Activated B cell treated with CpG ODN at 0.5 μM for 24 hours (primary cell): ENCODE data around the gene ATG5. TPM values are rescaled to one million over a fixed set of nuclear protein-coding genes. Genes with fewer than 3 reads are reported as not detected.

Experiments
- ATAC-seq: fragments of 200-7000 bp; cut with Tn5 transposase; one replicate; pipeline ENCODE4 v1.10.0; 2021; ENCODE audit warnings: low read depth, mild to moderate bottlenecking, moderate library complexity
- CTCF ChIA-PET: fragments of 350-600 bp; sonication (Branson Sonifier 250); formaldehyde crosslinking; loops from one replicate; lab custom pipeline; 2021; ENCODE audit warnings: antibody characterized with exemption; lab: Charles Lee
- POLR2A ChIA-PET: fragments of 350-600 bp; sonication (Branson Sonifier 250); formaldehyde crosslinking; loops from one replicate; lab custom pipeline; 2021; ENCODE audit warnings: antibody characterized with exemption; lab: Charles Lee
- DNase-seq: peaks from one replicate; pipeline ENCODE4 v3.0.0; 2022
- H3K27ac Mint-ChIP-seq: one replicate; pipeline ENCODE4 v1.8.0; 2020; ENCODE audit warnings: mixed read lengths
- H3K27me3 Mint-ChIP-seq: one replicate; pipeline ENCODE4 v1.8.0; 2021; ENCODE audit warnings: mixed read lengths
- H3K36me3 Mint-ChIP-seq: one replicate; pipeline ENCODE4 v1.8.0; 2021; ENCODE audit warnings: low read depth, mixed read lengths
- H3K4me1 Mint-ChIP-seq: one replicate; pipeline ENCODE4 v1.8.0; 2021; ENCODE audit warnings: mixed read lengths
- H3K4me3 Mint-ChIP-seq: one replicate; pipeline ENCODE4 v1.8.0; 2020; ENCODE audit warnings: mild to moderate bottlenecking, mixed read lengths
- H3K9me3 Mint-ChIP-seq: one replicate; pipeline ENCODE4 v1.8.0; 2020; ENCODE audit warnings: mixed read lengths
- intact Hi-C: fragments of 100-400 bp; cut with micrococcal nuclease; formaldehyde crosslinking; loops from one replicate; pipeline ENCODE4 v1.15.1; 2024
- total RNA-seq: library from RNA; stranded (reverse); gene quantifications from 2 replicates; pipeline ENCODE4 v1.2.3, GENCODE V29; 2022
- TF ChIP-seq, protein P1 (sequence below): fragments of 200-600 bp; IDR thresholded peaks from one replicate; pipeline ENCODE4 v1.8.0; 2022; ENCODE audit warnings: antibody characterized with exemption, mild to moderate bottlenecking

The ATG5 gene
- total RNA-seq, 1 donor from 2014 or later = 30.3 TPM

DNA sequence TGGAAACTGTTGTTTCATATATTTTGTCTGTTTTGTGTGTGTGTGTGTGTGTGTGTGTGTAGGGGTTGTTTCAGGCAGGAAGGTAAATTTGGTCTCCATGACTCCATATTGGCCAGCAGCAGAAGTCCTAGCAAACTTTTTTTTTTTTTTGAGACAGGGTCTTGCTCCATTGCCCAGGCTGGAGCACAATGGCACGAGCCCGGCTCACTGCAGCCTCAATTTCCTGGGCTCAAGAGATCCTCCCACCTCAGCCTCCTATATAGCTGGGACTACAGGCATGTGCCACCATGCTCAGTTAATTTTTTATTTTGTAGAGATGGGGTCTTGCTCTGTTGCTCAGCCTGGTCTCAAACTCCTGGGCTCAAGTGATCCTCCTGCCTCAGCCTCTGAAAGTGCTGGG is 163.7 kb downstream of the ATG5 start:
- no peaks in the 10 kb centered on the region for H3K36me3 Mint-ChIP-seq
- peaks cover 30% of the 10 kb centered on the region for H3K4me1 Mint-ChIP-seq
- TF ChIP-seq, protein P1, sequence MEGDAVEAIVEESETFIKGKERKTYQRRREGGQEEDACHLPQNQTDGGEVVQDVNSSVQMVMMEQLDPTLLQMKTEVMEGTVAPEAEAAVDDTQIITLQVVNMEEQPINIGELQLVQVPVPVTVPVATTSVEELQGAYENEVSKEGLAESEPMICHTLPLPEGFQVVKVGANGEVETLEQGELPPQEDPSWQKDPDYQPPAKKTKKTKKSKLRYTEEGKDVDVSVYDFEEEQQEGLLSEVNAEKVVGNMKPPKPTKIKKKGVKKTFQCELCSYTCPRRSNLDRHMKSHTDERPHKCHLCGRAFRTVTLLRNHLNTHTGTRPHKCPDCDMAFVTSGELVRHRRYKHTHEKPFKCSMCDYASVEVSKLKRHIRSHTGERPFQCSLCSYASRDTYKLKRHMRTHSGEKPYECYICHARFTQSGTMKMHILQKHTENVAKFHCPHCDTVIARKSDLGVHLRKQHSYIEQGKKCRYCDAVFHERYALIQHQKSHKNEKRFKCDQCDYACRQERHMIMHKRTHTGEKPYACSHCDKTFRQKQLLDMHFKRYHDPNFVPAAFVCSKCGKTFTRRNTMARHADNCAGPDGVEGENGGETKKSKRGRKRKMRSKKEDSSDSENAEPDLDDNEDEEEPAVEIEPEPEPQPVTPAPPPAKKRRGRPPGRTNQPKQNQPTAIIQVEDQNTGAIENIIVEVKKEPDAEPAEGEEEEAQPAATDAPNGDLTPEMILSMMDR = no peak
- intact Hi-C loops = loop anchor here (5.0 kb wide), 4 partner anchors 35 to 1660 kb away; partner anchors contain the start of gene SCML4
- ATAC-seq (no peak), DNase-seq (no peak)
- no peaks in the 10 kb centered on the region for H3K9me3 Mint-ChIP-seq
- CTCF ChIA-PET = interaction anchor here (2.6 kb wide), 1 partner anchor 68 kb away, joined by 8 read pairs; no protein-coding TSS in a partner anchor
- no peaks in the 10 kb centered on the region for H3K27me3 Mint-ChIP-seq
- H3K4me3 Mint-ChIP-seq = no peak overlapping the region
- POLR2A ChIA-PET = interaction anchor here (0.7 to 1.0 kb wide), 2 partner anchors 20 to 56 kb away, joined by 3 to 8 read pairs; no protein-coding TSS in a partner anchor
- H3K27ac Mint-ChIP-seq = peak overlapping the region; percentile 19

DNA sequence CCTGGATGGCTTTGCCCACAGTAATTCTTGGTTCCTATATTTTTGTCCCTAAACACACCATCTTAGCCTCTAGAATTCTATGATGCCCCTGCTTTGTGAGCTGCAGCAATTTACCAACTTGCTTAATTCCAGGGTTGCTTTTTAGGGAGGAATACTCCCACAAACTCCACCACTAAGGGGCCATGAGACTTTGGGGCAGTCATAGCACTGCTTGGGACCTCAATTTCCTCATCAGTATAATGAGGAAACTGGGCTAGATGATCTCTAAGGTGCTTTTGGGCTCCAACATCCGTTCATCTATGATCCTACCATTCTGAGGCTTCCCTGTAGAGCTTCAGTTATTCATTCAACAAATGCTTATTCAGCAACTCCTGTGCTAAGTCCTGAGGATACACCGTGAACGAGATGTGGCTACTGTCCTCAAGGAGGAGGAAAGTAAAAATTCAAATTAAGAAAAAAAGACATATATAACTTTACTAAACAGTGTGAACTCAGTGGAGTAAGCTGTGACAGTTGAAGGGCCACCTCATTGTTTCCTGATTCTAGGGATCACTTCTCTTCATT is 164.2 kb downstream of the ATG5 start:
- Mint-ChIP-seq H3K27ac (peak overlapping the region; percentile 19), H3K4me3 (no peak overlapping the region), H3K4me1 (peaks cover 29% of the 10 kb centered on the region), H3K27me3 (no peaks in the 10 kb centered on the region), H3K36me3 (no peaks in the 10 kb centered on the region), H3K9me3 (no peaks in the 10 kb centered on the region)
- no peak for ATAC-seq
- TF ChIP-seq, protein P1 = no peak
- ChIA-PET CTCF (no interaction called here), POLR2A (no interaction called here)
- intact Hi-C loops = loop anchor here (5.0 kb wide), 4 partner anchors 36 to 1661 kb away; partner anchors contain the start of gene SCML4
- no peak for DNase-seq

DNA sequence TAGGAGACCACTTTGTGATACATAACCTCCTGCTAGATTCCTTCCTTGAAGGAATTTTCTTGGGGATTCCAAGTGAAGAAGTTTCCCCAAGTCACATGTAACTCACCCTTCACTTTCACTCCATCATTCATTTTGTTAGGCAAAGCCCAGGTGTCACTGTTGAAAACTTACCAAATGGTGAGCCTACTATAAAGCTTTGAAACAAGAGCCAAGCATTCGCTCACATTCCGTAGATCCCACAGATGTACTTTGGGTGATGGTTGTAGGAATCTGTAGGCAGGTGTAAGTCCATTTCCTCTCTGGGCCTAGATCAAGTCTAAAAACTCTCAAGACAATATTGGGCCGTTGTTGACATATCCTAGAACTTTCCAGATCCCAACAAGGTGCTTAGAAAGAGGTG is 165.4 kb downstream of the ATG5 start:
- H3K4me3 Mint-ChIP-seq = no peak overlapping the region
- CTCF ChIA-PET = interaction anchor here (0.6 kb wide), 1 partner anchor 729 kb away, joined by 3 read pairs; no protein-coding TSS in a partner anchor
- TF ChIP-seq, protein P1 = no peak

DNA sequence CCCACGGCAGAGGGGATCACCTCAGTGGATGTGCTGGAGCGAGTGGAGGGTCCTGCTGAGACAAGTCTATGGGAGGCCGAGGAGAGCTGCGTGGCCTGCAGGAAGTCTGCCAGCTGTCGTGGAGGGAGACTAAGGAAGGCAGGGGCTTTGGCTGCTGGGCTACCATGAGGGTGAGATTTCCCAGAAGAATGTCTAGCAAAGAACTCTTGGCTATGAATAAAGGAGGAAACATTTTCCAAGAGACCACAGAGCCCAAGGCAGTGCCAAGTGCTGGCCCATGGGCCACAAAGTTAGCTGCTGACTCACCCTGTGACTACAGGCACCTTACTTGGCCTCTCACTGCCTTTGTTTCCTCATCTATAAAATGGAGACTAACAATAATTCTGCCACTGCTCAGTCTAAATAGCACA is 166.0 kb downstream of the ATG5 start:
- ChIA-PET POLR2A (interaction anchor here (1.1 kb wide), 1 partner anchor 167 kb away, joined by 3 read pairs; no protein-coding TSS in a partner anchor), CTCF (no interaction called here)
- DNase-seq (no peak), ATAC-seq (no peak)
- H3K36me3 Mint-ChIP-seq = no peaks in the 10 kb centered on the region
- H3K9me3 Mint-ChIP-seq = no peaks in the 10 kb centered on the region
- H3K4me3 Mint-ChIP-seq = no peak overlapping the region
- H3K4me1 Mint-ChIP-seq = peaks cover 21% of the 10 kb centered on the region
- TF ChIP-seq, protein P1 = no peak
- H3K27ac Mint-ChIP-seq = no peak overlapping the region
- H3K27me3 Mint-ChIP-seq = no peaks in the 10 kb centered on the region
- intact Hi-C loops = no loop called here

More for the DNA sequence above, 165.4 kb downstream of the ATG5 start:
- POLR2A ChIA-PET = interaction anchor here (1.1 kb wide), 1 partner anchor 168 kb away, joined by 3 read pairs; no protein-coding TSS in a partner anchor
- intact Hi-C loops = loop anchor here (5.0 kb wide), 4 partner anchors 37 to 1662 kb away; partner anchors contain the start of gene SCML4
- H3K36me3 Mint-ChIP-seq = no peaks in the 10 kb centered on the region
- peaks cover 25% of the 10 kb centered on the region for H3K4me1 Mint-ChIP-seq
- DNase-seq = no peak
- H3K9me3 Mint-ChIP-seq = no peaks in the 10 kb centered on the region
- H3K27ac Mint-ChIP-seq = no peak overlapping the region
- H3K27me3 Mint-ChIP-seq = no peaks in the 10 kb centered on the region
- no peak for ATAC-seq

DNA sequence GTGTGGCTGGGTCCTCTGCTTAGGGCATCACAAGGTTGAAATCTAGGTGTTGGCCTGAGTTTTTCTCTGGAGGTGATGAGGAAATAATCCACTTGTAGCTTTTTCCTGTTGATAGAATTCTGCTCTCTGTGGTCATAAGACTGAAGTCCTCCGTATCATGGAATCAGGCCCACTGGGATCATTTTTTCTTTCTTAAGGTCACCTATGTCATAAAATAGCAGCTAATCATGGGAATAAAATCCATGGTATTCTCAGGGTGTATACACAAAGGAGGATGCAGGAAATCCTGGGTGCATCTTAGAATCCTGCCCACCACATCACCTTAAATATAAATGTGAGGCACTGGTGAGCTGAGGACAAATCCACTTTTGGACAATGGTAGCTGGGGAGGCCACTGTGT is 166.7 kb downstream of the ATG5 start:
- no peaks in the 10 kb centered on the region for H3K27me3 Mint-ChIP-seq
- ATAC-seq = no peak
- no peak overlapping the region for H3K27ac Mint-ChIP-seq
- H3K4me1 Mint-ChIP-seq = peaks cover 14% of the 10 kb centered on the region
- TF ChIP-seq, protein P1 = no peak
- H3K9me3 Mint-ChIP-seq = no peaks in the 10 kb centered on the region
- no peak for DNase-seq
- H3K4me3 Mint-ChIP-seq = no peak overlapping the region
- CTCF ChIA-PET = no interaction called here
- intact Hi-C loops = no loop called here
- no peaks in the 10 kb centered on the region for H3K36me3 Mint-ChIP-seq
- POLR2A ChIA-PET = no interaction called here
